GM13976 (cell line): ENCODE data around the gene TUB.

Experiments
- DNase-seq: peaks from one replicate; pipeline ENCODE4 v3.0.0; 2012; ENCODE audit warnings: low spot score
- CTCF ChIP-seq: IDR thresholded peaks from 2 replicates; pipeline ENCODE4 v1.5.1; 2012; ENCODE audit warnings: borderline replicate concordance, mild to moderate bottlenecking; ENCODE audit not compliant: insufficient read depth; ENCODE audit errors: extremely low read depth, missing control alignments, control extremely low read depth
- in situ Hi-C: fragments of 300-500 bp; cut with MboI; formaldehyde crosslinking; loops from one replicate; pipeline ENCODE4 v1.12.0; 2022; ENCODE audit warnings: low sequenced_read_pairs, mixed read lengths, inconsistent platforms; ENCODE audit not compliant: unreplicated experiment

TUB gene

DNA sequence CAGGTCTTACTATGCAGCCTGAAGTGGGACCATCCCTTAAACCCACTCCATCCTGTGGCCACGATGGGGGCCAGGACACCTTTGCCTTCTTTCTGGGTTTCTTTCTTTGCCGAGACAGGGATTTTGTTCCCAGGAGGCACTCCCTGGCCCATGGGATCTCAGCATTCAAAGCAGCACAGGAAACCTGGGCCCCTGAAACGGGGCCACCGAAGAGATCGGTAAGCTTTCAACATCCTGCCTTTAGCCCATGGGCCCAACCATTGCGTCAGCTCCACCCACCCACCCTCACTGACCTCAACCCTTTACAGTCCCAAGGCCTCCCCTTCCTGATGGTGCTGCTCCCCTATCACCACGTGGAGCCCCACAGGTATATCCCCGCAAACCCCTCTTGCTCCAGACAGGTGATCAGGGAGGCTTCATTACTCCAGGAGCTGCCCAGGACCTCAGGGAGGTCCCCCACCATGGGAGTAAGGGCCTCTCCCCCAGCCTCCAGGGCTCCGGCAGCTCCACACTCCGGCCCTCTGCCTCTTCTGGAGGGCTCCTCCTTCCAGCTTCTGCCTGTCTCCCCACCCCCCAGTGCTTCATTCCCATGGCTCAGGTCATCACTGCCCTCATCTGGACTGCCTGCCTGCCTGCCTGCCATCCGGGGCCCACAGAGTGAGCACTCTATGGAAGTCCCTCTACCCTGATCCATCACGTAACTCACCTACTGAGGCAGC is 42.0 kb upstream of the TUB start:
- in situ Hi-C loops, result no loop called here
- TF ChIP-seq CTCF, result no peak

DNA sequence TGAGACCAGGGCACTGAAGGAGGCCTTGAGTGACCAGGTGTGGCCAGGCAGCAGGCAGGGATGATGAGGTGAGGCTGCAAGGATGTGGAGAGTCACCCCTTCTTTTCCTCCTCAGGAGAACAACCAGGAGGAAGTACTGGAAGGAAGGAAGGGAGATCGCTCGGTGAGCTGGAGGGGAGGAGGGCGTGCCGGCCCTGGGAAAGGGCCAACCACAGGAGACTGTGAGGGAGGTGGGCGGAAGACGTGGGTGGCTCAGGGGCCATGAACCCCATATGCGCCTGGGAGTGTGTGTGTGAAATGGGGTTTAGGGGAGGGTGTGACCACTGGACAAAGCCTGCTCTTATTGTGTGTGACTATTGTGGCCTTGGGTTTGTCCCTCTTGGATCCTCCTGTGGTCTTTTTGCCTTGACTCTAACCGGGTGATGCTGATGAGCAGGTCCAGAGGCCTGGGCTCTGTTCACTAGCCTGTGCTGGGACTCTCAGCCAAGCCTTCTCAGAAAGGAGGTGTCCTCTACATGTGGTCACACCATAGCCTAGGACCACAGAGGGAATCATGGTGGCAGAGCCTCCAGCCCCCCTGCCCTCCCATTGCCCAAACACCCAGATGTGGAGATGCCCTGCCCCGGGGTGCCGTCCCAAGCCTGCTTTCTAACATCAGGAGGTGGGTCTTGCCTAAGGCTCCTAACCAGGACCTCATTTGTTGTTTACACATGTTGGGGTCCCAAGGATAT is 41.3 kb upstream of the TUB start:
- in situ Hi-C loops, result no loop called here
- no peak for TF ChIP-seq CTCF
- DNase-seq, result no peak

More for the DNA sequence above, 42.0 kb upstream of the TUB start:
- no peak for DNase-seq

- in situ Hi-C loops, result no loop called here
- DNase-seq, result no peak
- TF ChIP-seq CTCF, result no peak
These were observed 40.6 kb upstream of the TUB start for GRCh38 chr11:8040261-8040920.

DNA sequence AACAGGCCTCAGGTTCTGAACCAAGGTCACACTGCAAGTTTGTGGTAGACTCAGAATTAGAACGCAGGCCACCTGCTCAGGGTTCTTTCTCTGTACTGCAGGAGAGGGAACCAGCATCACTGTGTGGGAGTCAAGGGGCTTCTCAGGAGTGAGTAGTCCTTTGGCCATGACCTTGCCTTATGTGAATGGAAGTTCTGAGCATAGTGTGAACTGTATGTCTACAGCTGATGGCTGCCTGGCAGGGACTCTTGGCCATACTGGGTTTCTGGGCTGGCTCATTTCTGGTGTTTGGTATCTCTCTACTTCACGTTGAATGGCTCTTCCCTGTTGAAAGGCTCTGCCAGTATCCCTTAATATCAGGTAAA is 40.1 kb upstream of the TUB start:
- DNase-seq, result no peak
- no peak for TF ChIP-seq CTCF
- in situ Hi-C loops, result no loop called here

- no peak for DNase-seq
- no peak for TF ChIP-seq CTCF
- in situ Hi-C loops, result no loop called here
These were observed 39.4 kb upstream of the TUB start for GRCh38 chr11:8041576-8041975.

DNA sequence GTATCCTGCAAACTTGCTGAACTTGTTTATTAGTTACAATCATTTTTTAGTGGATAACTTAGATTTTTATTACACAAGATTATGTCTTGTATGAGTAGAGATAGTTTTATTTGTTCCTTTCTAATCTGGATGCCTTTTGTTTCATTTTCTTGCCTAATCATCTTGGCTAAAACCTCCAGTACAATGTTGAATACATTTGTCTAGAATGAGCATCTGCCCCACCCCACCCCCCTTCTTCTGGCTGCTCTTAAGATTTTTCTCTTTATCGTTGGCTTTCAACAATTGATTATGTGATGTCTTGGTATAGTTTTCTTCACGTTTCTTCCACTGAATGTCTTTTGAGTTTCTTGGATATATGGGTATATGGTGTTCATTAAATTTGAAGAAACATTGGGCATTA is 37.3 kb upstream of the TUB start:
- no peak for DNase-seq
- no peak for TF ChIP-seq CTCF
- in situ Hi-C loops, result no loop called here
